NB4 (cell line): ENCODE data around the gene COMMD1.

Experiments used
- CTCF ChIP-seq: IDR thresholded peaks from one replicate; pipeline ENCODE4 v1.5.1; 2012; ENCODE audit warnings: low read depth, low read length
- POLR2A ChIP-seq: IDR thresholded peaks from 2 replicates; pipeline ENCODE4 v1.6.1; 2011; ENCODE audit warnings: mild to moderate bottlenecking; ENCODE audit not compliant: insufficient read length; ENCODE audit errors: extremely low read depth

- TF ChIP-seq CTCF (no peak), POLR2A (no peak)
Measured at GRCh38 chr2:61938511-61938910, 33.0 kb downstream of the COMMD1 start.
